Glutamatergic neuron (in vitro differentiated cells): Measurements from ENCODE around the gene ADAMTS7. TPM values are rescaled to one million over a fixed set of nuclear protein-coding genes. Genes with fewer than 3 reads are reported as not detected.
"Not testable (repeated sequence)": the region's sequence is repeated elsewhere in the genome, so short reads cannot be mapped to it uniquely, and the experiment has no call there.

Experiments used
- DNase-seq: peaks from one replicate; pipeline ENCODE4 v3.0.0; 2022
- H3K27ac Mint-ChIP-seq: one replicate; pipeline ENCODE4 v1.8.0; 2020; ENCODE audit warnings: mild to moderate bottlenecking, mixed read lengths, inconsistent platforms; ENCODE audit not compliant: unreplicated experiment
- H3K27me3 Mint-ChIP-seq: one replicate; pipeline ENCODE4 v1.8.0; 2020; ENCODE audit warnings: mild to moderate bottlenecking, moderate library complexity, mixed read lengths, inconsistent platforms; ENCODE audit not compliant: unreplicated experiment
- H3K36me3 Mint-ChIP-seq: one replicate; pipeline ENCODE4 v1.8.0; 2020; ENCODE audit warnings: mild to moderate bottlenecking, mixed read lengths, inconsistent platforms; ENCODE audit not compliant: unreplicated experiment
- H3K4me1 Mint-ChIP-seq: one replicate; pipeline ENCODE4 v1.8.0; 2020; ENCODE audit warnings: mild to moderate bottlenecking, low read depth, mixed read lengths, inconsistent platforms; ENCODE audit not compliant: unreplicated experiment
- H3K4me3 Mint-ChIP-seq: one replicate; pipeline ENCODE4 v1.8.0; 2020; ENCODE audit warnings: mild to moderate bottlenecking, mixed read lengths, inconsistent platforms; ENCODE audit not compliant: unreplicated experiment
- H3K9me3 Mint-ChIP-seq: one replicate; pipeline ENCODE4 v1.8.0; 2020; ENCODE audit warnings: mild to moderate bottlenecking, moderate library complexity, mixed read lengths, inconsistent platforms; ENCODE audit not compliant: unreplicated experiment
- total RNA-seq: library from RNA; stranded (reverse); fragmentation: NEBNext Ultra II Directional; extraction: Animal tissue kit (Norgen Biotek cat#: 25700); gene quantifications from one replicate; pipeline ENCODE4 v1.2.1, GENCODE V29; 2021; ENCODE audit not compliant: unreplicated experiment
- TF ChIP-seq, protein P1 (sequence below): fragments of 200-600 bp; sonication (generic); IDR thresholded peaks from one replicate; pipeline ENCODE4 v1.5.0; 2021; ENCODE audit not compliant: partially characterized antibody, unreplicated experiment

The ADAMTS7 gene
- total RNA-seq, 1 donor from 2014 or later, result 181 TPM

GRCh38 chr15:78734451-78735064 is 76.7 kb downstream of the ADAMTS7 start:
- Mint-ChIP-seq H3K27ac (no peak overlapping the region), H3K27me3 (peaks cover 5% of the 10 kb centered on the region), H3K36me3 (peaks cover 4% of the 10 kb centered on the region), H3K4me3 (peak overlapping the region; percentile 34), H3K4me1 (peaks cover 17% of the 10 kb centered on the region), H3K9me3 (peaks cover 3% of the 10 kb centered on the region)
- no peak for DNase-seq
- TF ChIP-seq, protein P1, sequence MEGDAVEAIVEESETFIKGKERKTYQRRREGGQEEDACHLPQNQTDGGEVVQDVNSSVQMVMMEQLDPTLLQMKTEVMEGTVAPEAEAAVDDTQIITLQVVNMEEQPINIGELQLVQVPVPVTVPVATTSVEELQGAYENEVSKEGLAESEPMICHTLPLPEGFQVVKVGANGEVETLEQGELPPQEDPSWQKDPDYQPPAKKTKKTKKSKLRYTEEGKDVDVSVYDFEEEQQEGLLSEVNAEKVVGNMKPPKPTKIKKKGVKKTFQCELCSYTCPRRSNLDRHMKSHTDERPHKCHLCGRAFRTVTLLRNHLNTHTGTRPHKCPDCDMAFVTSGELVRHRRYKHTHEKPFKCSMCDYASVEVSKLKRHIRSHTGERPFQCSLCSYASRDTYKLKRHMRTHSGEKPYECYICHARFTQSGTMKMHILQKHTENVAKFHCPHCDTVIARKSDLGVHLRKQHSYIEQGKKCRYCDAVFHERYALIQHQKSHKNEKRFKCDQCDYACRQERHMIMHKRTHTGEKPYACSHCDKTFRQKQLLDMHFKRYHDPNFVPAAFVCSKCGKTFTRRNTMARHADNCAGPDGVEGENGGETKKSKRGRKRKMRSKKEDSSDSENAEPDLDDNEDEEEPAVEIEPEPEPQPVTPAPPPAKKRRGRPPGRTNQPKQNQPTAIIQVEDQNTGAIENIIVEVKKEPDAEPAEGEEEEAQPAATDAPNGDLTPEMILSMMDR, result no peak

GRCh38 chr15:78732634-78733033 is 78.6 kb downstream of the ADAMTS7 start:
- H3K27ac Mint-ChIP-seq, result no peak overlapping the region

GRCh38 chr15:78730955-78731354 is 80.3 kb downstream of the ADAMTS7 start:
- peaks cover 4% of the 10 kb centered on the region for H3K36me3 Mint-ChIP-seq
- H3K4me1 Mint-ChIP-seq, result peaks cover 21% of the 10 kb centered on the region
- no peak for DNase-seq
- peaks cover 1% of the 10 kb centered on the region for H3K9me3 Mint-ChIP-seq
- no peak overlapping the region for H3K4me3 Mint-ChIP-seq
- TF ChIP-seq, protein P1, result no peak
- peaks cover 3% of the 10 kb centered on the region for H3K27me3 Mint-ChIP-seq
- no peak overlapping the region for H3K27ac Mint-ChIP-seq

More at GRCh38 chr15:78732634-78733033, 78.6 kb downstream of the ADAMTS7 start:
- Mint-ChIP-seq H3K9me3 (peaks cover 3% of the 10 kb centered on the region), H3K27me3 (peaks cover 3% of the 10 kb centered on the region), H3K4me1 (peaks cover 20% of the 10 kb centered on the region), H3K4me3 (no peak overlapping the region), H3K36me3 (peaks cover 4% of the 10 kb centered on the region)
- DNase-seq, result no peak
- TF ChIP-seq, protein P1, result no peak

DNA sequence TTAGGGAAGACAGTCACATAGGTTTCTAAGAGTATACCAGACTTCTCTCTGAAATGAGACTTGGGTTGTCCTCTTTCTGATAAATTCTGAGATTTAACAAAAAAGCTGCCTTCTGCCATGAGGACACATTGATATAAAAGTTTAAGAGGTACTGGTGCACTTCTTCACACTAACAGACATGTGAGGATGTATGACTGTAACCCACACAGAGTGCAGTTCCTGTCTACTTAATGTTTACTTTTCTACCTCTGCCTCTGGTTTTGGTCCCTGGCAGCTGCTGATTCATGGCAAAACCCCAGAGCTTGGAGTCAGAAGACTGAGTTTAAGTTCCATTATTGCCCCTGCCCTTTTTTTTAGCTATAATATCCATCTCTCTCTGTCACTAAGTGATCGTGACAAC is 82.8 kb downstream of the ADAMTS7 start:
- not testable (repeated sequence) for H3K36me3 Mint-ChIP-seq, H3K27ac Mint-ChIP-seq, H3K27me3 Mint-ChIP-seq, H3K9me3 Mint-ChIP-seq, H3K4me3 Mint-ChIP-seq, DNase-seq
- peaks cover 11% of the 10 kb centered on the region for H3K4me1 Mint-ChIP-seq

GRCh38 chr15:78727561-78727960 is 83.7 kb downstream of the ADAMTS7 start:
- no peak for DNase-seq
- H3K27me3 Mint-ChIP-seq, result no peaks in the 10 kb centered on the region
- H3K9me3 Mint-ChIP-seq, result peaks cover 1% of the 10 kb centered on the region
- no peak overlapping the region for H3K4me3 Mint-ChIP-seq
- H3K27ac Mint-ChIP-seq, result no peak overlapping the region
- TF ChIP-seq, protein P1, result no peak
- peaks cover 9% of the 10 kb centered on the region for H3K4me1 Mint-ChIP-seq
- no peaks in the 10 kb centered on the region for H3K36me3 Mint-ChIP-seq
